Pulmonary artery endothelial cell (primary cell): ENCODE data around the gene TBCD. TPM values are rescaled to one million over a fixed set of nuclear protein-coding genes. Genes with fewer than 3 reads are reported as not detected.
"Not testable (repeated sequence)": the region's sequence is repeated elsewhere in the genome, so short reads cannot be mapped to it uniquely, and the experiment has no call there.

Source experiments
- DNase-seq: peaks from one replicate; pipeline ENCODE4 v3.0.0-alpha.2; 2011; ENCODE audit warnings: low read depth, low spot score
- total RNA-seq: library from RNA; depleted of rRNA; stranded (reverse); fragments of >200 nt; gene quantifications from 2 replicates; pipeline ENCODE4 v1.2.3, GENCODE V29; 2014

The TBCD gene
- total RNA-seq, 1 donor from 2014 or later: 77.0 TPM

DNA sequence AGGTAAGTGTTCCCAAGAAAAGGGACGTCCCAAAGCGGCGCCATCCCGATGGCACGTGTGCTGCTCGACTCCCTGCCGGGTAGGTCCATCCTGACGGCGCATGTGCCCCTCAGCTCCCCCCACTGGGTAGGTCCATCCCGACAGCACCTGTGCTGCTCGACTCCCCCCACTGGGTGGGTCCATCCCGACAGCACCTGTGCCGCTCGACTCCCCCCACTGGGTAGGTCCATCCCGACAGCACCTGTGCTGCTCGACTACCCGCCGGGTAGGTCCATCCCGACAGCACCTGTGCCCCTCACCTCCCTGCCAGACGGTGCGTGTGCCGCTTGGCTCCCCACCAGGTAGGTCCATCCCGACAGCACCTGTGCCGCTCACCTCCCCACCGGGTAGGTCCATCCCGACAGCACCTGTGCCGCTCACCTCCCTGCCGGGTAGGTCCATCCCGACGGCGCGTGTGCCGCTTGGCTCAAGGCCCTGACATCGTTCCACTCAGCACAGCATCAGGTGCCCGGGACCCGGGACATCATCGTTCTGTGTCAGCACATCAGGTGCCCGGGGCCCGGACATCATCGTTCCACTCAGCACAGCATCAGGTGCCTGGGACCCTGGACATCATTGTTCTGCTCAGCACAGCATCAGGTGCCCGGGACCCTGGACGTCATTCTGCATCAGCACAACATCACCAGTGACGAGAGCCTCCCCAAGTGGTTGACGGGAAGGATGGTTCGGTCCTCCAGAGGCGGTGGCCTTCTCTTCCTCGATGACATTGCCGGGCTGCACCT lies 22.2 kb upstream of the TBCD start:
- no peak for DNase-seq

- no peak for DNase-seq
Measured at GRCh38 chr17:82732118-82732743, 19.6 kb upstream of the TBCD start.

DNA sequence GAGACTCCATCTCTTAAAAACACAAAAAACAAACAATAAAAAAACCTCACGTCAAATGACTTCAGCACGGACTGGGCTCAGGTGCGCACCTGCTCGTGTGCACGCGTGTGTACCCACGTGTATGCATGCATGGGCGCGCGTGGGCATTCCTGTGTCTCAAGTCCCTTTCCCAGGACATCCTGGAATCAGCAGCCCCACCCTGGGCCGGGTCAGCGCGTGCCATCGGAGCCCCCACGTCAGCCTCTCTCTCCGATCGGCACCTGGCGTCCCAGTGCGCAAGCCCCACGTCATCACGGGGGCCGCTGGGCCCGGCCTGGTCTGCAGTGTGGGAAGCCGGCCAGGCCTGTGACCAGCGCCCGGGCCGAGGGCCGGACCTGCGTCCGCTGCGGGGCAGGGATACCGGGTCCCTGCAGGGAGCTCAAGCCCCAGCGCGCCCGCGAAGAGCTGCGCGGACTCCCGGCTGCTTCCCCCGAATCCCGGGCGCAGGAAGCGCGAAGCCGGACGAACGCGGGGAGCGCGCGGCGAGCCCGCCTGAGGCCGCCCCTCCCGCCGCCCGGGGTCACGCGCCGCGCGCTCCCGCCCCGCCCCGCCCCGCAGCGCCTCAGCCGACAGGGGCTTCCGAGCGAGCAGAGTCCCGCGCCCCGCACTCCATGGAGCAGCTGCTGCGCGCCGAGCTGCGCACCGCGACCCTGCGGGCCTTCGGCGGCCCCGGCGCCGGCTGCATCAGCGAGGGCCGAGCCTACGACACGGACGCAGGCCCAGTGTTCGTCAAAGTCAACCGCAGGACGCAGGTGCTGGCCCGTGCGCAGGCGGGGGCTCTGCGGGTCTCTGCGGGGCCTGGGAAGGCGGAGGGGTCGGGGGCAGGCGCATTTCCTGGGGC lies 16.6 kb upstream of the TBCD start, which contains the start of gene FN3K:
Gene FN3K, plus strand, starts transcription at position 629 of the 880 bp plus-strand sequence. Its CDS starts 22 bp downstream, at position 651.
- DNase-seq: no peak

DNA sequence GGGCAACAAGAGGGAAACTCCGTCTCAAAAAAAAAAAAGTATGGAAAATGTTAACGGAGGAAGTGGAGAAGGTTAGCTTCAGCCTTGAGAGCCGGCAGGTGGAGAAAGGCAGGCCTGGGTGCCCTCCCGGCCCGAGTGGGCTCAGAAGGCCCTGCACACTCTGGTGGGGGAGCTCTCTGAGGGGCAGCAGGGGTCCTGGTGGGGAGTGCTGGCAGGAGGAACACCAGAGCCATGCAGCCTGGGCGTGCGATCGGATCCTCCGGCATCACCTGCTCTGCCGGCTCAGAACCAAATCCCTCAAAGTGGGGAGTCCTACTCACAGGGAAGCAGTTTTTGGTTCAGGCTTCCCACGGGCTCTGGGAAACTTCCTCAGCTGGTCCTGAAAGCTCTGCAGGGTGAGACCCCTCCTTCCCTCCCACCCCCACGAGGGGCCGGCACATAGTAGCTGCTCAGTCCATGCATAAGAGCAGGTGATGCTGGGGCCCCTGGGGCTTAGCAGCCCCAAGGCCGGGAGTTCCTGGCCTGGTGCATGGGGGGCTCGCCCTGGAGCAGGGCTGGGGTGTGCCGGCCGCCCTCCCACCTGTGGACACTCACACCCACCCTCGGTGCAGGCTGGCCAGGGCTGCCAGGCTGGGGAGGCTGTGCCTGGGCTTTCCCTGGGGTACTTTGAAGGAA lies 15.2 kb upstream of the TBCD start:
- no peak for DNase-seq

DNA sequence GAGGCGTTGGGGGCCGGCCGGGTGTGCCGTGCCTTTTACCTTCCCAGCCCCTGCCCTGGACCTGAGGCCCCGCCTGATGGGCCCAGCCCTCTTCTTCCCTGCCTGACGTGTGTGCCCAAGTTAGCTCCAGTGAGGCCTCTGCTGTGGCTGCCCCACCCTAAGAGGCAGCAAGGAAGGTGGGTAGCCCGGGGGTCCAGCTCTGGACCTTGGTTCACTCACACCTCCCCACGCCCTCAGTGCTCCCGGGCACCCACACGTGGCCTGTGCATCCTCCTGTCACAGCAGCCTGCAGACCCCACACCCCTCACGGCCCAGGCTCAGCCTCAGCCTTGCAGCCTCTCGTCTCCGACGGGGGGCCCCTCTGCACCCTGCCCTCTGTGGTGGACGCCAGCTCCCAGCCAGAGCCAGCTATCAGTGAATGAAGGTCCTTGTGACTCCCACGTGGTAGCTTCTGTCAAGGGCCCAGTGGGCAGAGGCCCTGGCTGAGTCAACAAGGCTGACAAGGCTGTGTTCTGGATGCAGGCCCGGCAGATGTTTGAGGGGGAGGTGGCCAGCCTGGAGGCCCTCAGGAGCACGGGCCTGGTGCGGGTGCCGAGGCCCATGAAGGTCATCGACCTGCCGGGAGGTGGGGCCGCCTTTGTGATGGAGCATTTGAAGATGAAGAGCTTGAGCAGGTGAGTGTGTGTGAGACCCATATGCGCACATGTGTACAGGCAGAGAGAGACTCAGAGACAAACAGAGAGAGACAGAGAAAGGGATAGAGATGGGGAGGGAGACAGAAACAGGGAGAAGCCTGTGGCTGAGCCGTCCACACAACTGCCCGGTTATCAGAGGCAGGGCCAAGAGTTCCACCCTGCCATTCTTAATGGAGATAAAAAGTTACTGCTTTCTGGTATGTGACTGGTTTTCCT lies 13.6 kb upstream of the TBCD start:
- no peak for DNase-seq

DNA sequence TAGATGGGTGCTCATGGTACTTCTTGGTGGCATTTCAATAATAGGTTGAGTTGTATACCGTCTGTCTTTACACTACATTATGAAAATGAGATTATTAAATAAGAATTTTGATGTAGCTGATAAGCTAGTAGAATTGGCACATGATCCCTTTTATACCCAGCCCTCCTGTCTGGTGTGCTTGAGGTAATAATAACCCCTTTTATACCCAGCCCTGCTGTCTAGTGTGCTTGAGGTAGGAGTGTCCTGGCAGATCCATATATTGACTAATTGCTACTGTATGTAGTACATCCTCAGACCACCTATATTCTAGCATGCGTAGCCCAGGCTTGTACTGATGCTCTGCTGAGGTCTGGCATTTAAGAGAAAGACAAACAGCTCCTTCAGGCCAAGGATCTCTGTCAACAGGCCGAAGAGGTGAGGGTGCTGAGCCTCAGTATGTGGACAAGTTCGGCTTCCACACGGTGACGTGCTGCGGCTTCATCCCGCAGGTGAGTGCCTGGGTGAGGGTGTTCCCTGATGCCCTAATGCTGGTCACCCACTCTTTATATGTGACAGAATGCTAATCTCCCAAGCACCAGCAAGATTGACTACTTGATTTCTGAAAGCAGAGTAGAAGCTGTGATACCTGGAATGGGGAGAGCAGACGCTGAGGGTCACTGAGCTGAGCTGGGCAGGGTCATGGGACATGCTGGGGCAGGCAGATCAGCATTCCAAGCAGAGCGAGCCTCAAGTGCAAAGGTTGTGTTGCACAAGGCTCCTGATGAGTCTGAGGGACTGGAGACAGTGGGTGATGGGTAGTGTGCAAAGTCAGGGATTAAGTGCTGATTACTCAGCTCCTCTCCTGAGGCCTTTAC lies 10.7 kb upstream of the TBCD start:
- no peak for DNase-seq

DNA sequence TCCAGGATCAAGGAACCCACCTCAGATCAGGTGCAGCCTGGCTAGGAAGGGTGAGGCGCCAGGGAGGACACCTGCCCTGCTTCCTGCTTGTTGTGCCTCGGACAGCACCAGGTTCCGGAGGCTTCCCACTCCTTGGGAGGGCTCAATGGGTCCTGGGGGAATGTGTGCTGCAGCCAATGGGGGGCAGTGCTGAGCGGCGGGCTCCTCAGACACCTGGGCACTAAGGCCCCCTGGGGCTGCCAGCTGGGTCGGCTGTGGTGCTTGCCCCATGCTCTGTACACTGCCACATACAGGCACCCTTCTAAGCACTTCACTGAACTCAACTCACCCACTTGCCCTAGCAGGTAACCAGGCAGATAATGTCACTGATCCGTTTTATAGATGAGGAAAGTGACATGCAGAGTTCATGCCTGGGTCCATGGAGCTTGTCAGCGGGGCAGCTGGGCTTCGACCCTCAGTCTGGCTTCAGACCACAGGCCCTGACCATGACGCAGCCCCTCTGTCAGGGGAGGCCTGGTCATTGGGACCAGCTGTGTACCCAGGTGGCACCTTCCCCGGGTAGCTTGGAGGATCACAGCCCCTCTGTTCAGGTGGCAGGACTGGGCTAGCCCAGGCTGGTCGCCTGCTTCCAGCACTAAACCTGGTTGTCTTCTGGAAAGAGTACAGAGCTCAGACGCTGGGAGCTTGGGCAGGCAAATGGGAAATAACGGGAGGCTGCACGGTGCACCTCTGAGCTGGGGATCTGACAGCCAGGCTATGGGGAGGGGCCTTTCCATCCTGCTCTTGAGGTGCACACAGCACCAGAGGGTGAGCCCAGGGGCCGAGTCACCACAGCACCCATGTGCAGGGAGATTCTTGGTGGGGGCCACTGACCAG lies 8.3 kb upstream of the TBCD start:
- no peak for DNase-seq

DNA sequence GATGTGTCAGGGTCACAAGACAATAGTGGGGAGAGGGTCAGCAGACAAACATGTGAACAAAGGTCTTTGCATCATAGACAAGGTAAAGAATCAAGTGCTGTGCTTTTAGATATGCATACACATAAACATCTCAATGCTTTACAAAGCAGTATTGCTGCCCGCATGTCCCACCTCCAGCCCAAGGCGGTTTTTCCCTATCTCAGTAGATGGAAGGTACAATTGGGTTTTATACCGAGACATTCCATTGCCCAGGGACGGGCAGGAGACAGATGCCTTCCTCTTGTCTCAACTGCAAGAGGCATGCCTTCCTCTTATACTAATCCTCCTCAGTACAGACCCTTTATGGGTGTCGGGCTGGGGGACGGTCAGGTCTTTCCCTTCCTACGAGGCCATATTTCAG lies 7.1 kb upstream of the TBCD start:
- not testable (repeated sequence) for DNase-seq

GRCh38 chr17:82745524-82745923 lies 6.3 kb upstream of the TBCD start:
- no peak for DNase-seq

- no peak for DNase-seq
Measured at GRCh38 chr17:82748756-82749155, 3.1 kb upstream of the TBCD start.

DNA sequence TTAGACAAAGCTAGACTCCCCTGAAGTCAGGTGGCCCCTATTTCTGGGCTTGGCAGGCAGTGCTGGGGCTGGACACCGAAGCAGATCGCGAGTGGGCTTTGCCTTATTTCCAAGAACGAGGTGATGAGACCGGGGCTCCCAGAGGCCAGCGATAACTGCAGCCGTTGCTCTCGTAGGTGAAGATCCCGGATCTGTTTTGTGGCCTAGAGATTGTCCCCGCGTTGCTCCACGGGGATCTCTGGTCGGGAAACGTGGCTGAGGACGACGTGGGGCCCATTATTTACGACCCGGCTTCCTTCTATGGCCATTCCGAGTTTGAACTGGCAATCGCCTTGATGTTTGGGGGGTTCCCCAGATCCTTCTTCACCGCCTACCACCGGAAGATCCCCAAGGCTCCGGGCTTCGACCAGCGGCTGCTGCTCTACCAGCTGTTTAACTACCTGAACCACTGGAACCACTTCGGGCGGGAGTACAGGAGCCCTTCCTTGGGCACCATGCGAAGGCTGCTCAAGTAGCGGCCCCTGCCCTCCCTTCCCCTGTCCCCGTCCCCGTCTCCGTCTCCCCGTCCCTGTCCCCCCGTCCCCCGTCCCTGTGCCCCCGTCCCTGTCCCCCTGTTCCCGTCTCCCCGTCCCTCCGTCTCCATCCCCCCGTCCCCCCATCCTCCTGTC lies 1.5 kb upstream of the TBCD start:
- no peak for DNase-seq

GRCh38 chr17:82751171-82751570 lies 694 bp upstream of the TBCD start:
- DNase-seq: no peak

DNA sequence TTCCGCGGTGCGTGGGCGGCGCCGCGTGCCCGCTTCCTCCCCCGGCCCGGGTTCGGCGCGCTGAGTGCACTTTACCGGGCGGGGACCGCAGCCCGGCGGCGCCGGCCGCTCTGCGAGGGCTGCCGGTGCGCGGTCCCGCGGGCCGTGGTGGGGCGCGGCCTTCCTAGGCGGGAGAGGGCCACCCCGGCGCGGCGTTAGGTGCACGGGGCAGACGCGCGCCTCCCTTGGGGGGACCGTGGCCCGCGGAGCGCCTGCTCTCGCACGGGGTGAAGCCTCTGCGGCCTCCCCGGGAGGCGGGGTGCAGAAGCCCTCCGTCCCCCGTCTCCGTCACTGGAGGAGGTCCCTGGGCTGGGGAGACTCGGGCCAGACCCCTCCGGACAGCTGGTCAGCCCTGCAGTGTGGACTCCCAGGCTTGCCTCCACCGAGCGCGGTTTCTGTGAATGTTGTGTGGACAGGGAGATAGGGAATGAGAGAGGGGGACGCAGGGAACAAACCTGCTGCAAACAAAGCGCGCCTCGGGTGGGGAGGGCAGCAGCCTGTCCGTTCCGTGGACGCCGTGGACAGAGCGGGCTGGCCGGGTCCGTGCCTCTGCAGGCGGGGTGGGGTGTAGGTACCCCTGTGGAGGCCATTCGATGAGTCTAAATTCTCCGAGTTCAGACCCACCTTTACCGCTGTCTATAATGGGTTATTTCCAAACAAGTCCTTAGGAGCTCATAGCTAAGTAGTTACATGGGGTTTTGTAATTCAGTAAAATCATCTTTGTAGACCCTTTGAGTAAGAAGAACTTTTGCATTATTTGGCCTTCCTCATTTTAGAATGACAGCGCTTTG lies 721 bp downstream of the TBCD start:
- DNase-seq: no peak

DNA sequence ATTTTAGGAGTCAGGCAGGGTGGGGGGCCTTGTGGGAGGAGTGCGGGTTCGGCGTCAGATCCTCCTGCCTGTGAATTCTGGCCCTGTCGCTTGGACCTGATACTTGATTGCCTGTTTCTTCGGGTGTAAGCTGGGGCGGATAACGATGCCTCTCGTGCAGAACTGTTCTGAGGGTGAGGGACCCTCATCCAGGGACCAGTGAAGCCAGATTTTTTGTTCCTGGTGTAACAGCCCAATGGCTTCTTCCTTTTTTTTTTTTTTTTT lies 1.3 kb downstream of the TBCD start:
- no peak for DNase-seq

GRCh38 chr17:82754297-82755208 lies 2.7 kb downstream of the TBCD start:
- no peak for DNase-seq

DNA sequence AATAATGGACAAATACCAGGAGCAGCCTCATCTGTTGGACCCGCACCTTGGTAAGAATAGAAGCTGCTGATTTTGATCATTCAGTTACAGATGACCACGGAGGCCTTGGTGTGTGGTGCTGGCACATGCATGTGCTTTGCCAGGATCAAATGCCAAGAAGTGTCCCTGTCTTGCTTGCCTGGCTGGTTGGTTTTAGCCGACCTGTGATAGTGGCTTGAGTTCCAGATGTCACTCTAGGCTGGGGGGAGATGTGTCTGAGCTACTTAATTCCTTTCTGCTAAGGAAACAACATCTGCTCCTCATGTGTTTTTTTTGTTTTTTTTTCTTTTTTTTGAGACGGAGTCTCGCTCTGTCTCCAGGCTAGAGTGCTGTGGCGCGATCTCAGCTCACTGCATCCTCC lies 4.3 kb downstream of the TBCD start:
- DNase-seq: no peak
